Esophagus squamous epithelium (tissue), 4 donors: ENCODE data around the gene FDXR.

Experiments
- POLR2A ChIP-seq, 4 donors: fragments of 450-650 bp; IDR thresholded peaks; one replicate each; pipeline ENCODE4 v1.6.1; 2017; ENCODE audit warnings: antibody characterized with exemption in 4 of 4, mild to moderate bottlenecking in 4 of 4, moderate library complexity in 3 of 4
- TF ChIP-seq, protein P1 (sequence below), 6 experiments: fragments of 450-650 bp in 4 of 6; fragments of 200-600 bp in 2 of 6; sonication (generic) in 2 of 6; IDR thresholded peaks; one replicate each; pipeline ENCODE4 v1.5.1; 2016 to 2019; ENCODE audit warnings: antibody characterized with exemption in 6 of 6, mild to moderate bottlenecking in 4 of 6, moderate library complexity in 4 of 6

DNA sequence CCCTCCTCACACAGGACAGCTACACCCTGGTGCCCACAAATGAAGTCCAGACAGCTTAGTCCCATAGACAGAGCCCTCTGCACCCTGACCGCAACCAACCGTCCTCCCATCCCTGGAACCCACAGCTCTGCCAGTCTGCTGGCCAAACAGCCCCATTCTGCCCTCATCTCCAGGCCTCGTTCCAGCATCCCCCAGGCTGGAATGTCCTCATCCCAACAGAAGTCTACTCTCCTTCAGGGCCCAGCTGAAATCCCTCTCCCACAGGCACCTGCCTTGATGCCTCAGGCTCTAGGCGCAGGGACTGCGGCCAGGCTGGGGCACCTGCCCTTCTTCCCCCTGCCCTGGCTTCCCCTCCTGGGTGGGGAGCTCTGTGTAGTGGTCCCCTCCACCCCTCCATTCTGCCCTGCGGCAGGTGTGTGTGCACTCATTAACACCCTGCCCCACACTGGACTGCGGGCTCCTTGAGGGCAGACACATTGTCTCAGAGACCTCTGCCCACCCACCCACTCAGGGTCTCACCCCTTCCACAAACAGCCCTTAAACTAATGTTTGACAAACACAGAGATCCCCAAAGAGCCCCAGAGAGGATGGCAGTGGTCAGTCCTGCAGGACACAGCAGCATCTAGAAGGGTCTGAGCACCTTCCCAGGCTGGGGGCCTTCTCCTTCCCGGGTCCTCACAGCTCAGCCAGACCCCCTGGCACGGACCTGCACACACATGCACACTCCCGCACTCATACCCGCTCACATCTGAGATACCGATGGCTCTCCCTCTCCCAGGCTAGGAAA lies 13.9 kb downstream of the FDXR start:
- TF ChIP-seq, protein P1, sequence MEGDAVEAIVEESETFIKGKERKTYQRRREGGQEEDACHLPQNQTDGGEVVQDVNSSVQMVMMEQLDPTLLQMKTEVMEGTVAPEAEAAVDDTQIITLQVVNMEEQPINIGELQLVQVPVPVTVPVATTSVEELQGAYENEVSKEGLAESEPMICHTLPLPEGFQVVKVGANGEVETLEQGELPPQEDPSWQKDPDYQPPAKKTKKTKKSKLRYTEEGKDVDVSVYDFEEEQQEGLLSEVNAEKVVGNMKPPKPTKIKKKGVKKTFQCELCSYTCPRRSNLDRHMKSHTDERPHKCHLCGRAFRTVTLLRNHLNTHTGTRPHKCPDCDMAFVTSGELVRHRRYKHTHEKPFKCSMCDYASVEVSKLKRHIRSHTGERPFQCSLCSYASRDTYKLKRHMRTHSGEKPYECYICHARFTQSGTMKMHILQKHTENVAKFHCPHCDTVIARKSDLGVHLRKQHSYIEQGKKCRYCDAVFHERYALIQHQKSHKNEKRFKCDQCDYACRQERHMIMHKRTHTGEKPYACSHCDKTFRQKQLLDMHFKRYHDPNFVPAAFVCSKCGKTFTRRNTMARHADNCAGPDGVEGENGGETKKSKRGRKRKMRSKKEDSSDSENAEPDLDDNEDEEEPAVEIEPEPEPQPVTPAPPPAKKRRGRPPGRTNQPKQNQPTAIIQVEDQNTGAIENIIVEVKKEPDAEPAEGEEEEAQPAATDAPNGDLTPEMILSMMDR (IDR thresholded peaks at IDR 0.05): no peak
- no peak for TF ChIP-seq POLR2A (IDR thresholded peaks at IDR 0.05)
